Fibroblast of skin of left quadriceps (primary cell): ENCODE data around the gene NTM.
"Not testable (repeated sequence)": the region's sequence is repeated elsewhere in the genome, so short reads cannot be mapped to it uniquely, and the experiment has no call there.

ENCODE experiments used
- DNase-seq, 2 experiments: peaks; one replicate each; pipeline ENCODE4 v3.0.0-alpha.2; 2013; ENCODE audit warnings: low read depth in 2 of 2

NTM gene

GRCh38 chr11:132307309-132308020 lies 937.0 kb downstream of the NTM start:
- no peak for DNase-seq

- no peak for DNase-seq
Measured at GRCh38 chr11:132310390-132311375, 940.3 kb downstream of the NTM start.

- no peak for DNase-seq
Measured at GRCh38 chr11:132311703-132312102, 941.3 kb downstream of the NTM start.

GRCh38 chr11:132312161-132312560 lies 941.7 kb downstream of the NTM start:
- DNase-seq: peak; percentile 36 to 47

DNA sequence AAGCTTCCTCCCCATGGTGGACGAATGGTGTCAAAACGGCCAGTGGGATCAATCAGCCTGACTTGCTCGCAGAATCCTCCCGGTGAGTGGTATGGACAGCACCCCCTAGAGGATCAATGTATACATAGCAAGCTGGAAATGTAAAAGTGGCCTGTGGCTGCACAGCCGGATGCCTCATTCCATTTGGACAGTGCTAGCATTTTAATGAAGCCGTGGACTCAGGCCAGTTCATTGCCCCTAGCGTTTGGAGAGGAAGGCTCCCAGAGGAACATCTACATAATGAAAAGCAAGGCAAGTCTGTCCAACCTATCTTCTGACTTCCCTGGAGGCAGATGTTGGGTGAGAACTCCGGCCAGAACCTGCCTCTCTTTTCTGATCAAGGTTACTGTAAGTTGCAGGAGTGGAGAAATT lies 942.3 kb downstream of the NTM start:
- peak in 1 of 2 experiments; percentile 11 for DNase-seq

GRCh38 chr11:132314911-132315455 lies 944.6 kb downstream of the NTM start:
- DNase-seq: no peak

GRCh38 chr11:132315696-132316095 lies 945.3 kb downstream of the NTM start:
- DNase-seq: no peak

DNA sequence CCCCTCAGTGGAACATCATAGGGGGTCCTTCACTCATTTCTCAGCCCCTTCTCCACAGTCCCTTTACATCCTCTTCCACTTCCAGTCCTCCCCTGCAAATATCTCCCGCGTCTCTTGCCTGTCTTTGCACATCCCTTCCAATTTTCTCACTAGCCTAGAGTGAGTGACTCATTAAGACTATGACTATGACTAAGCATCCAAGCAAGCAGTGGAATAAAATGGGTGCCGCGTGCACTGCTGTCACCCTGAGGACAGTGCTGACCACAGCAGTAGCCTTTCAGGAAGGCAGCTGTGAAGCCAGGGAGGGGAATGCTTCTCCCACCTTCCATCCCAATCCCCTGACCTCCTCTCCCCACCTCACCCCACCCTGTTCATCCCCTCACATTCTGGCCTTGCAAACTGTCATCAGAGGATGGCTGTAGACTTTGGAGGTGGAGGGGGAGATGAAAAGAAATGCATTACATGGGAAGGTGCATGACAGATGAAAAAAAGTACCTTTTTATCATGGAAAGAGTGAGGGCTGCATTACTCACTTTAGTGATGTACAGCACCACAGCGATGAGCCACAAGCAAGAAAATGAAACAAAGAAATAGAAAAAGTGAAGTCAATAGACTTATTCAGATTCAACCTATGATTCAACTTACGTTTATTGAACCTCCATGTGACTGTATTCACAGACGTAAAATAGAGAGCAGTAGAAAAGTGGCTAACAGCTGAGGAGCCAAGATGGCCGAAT lies 948.2 kb downstream of the NTM start:
- peak; percentile 10 to 32 for DNase-seq

GRCh38 chr11:132319419-132319818 lies 949.0 kb downstream of the NTM start:
- DNase-seq: not testable (repeated sequence)

DNA sequence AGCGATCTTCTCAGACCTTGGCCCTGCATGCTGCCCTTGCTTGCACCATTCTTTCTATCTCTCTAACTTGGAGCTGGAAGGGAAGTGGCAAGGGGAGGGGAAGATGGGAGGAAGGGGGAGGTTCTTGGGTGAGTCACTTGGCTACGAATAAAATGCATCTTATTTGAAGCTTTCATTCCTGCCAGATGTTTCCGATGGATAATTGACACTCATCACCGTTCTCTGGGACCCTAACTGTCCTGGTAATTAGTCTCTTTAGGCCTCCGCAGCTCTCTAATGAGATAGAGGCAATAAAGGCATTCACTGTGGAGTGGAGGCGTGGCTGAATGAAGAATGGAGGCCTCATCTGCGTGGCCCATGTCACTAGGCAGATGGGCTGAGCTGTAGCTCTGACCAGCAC lies 960.1 kb downstream of the NTM start:
- no peak for DNase-seq

GRCh38 chr11:132332521-132332920 lies 962.1 kb downstream of the NTM start:
- DNase-seq: no peak

DNA sequence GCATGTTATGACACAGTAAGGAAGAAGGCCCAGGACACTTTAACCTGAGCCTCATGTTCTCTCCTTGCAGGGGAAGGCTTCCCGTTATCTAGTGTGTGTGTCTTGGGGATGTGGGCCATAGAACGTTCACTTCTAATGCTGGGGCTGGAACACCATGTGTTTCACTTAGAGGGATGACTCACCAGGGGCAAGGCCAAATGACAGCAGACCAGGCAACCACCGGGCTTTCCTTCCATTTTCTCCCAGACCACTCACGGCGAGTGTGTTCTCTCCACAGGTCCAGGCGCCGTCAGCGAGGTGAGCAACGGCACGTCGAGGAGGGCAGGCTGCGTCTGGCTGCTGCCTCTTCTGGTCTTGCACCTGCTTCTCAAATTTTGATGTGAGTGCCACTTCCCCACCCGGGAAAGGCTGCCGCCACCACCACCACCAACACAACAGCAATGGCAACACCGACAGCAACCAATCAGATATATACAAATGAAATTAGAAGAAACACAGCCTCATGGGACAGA lies 964.4 kb downstream of the NTM start:
- no peak for DNase-seq

GRCh38 chr11:132335311-132335710 lies 964.9 kb downstream of the NTM start:
- DNase-seq: no peak

DNA sequence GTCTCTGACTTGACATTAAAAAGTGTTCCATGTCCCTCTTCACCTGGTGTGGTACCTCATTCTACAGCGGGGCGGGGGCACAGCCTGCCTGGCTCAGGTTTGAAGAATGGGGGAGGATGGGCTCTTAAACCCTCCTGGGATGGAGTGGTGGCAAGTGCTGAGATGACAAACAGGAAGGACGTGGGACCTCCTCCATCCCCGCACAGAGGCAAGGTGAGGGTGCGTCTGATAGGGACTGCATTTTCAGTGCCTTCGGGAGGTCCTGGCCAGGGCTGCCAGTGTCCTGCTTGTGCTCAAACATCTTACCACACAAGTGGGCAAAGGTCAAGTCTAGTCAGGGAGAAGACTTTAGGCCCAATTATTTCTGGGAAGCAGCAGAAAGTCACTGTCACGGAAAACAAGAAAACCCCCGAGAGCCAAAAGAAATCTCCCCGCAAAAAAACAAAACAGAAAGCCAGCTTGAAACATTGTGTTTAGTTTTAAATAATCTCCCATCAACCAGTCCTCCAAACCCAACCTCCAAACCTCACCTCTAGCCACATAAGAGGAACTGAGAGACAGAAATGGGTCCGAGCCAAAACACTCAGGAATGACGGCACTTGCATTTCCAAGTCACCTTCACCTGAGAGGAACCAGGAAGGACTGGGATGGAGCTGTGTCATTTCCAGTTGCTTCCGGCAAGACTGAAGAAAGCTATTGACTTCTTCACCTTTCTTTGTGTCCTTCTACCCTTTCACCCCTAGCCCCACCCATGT lies 966.5 kb downstream of the NTM start:
- DNase-seq: no peak

DNA sequence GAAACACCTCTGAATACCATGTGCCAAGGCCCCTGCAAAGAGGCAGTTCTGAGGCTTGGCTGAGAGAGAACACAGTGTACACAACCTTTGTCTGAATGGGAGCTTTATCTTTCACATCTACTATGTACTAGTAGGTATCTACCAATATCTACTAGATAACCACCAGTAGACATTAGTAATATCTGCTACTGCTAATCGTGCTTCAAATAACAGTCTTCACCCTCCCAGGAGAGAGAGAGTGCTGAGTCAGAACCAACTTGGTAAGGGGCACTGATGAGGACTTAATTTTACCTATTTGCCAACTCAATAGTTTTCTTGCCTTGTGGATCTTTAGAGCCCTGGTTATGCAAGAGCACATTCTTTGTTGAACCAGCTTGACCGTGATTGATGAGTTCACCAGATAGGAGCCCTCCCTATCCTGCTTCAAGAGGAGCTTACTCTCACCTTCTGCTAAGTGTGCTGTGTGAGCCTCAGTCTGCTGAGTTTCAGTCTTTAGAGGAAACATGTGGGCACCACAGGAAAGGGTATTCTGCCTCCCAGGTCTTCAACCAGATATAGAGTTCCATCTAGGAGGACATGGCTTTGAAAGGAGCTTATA lies 967.5 kb downstream of the NTM start:
- DNase-seq: no peak

DNA sequence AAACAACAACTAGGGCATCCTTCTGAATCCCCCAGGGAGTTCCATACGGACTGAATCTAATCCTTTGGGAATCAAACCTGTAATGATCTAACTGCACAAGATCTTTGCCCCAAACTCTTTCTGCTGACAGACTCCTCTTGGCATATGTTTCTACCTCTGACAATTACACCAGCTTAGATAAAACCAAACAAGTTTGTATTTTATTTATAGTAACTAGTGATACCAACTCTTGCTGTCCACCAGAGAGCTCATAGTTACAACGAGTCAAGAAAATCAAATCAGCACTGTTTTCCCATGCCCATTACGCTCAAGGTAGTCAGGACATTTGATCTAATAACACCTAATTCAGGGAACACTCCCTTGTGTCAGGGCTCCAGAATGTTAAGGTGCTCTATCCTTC lies 972.0 kb downstream of the NTM start:
- no peak for DNase-seq

- peak; percentile 32 to 34 for DNase-seq
Measured at GRCh38 chr11:132343445-132344175, 973.2 kb downstream of the NTM start.

- no peak for DNase-seq
Measured at GRCh38 chr11:132346558-132347148, 976.2 kb downstream of the NTM start.
